Activated naive CD8-positive, alpha-beta T cell treated with anti-CD3 and anti-CD28 coated beads, Interleukin-2, amount 10 ng/mL, durations not matched to agents 7 days and 5 days (primary cell): ENCODE data around the gene OR10A3. TPM values are rescaled to one million over a fixed set of nuclear protein-coding genes. Genes with fewer than 3 reads are reported as not detected.

ENCODE experiments used
- ATAC-seq: fragments of 150-1000 bp; cut with Tn5 transposase; one replicate; pipeline ENCODE4 v1.10.0; 2021; ENCODE audit warnings: low read depth, moderate library complexity
- POLR2A ChIA-PET: fragments of 350-600 bp; sonication (Branson Sonifier 250); formaldehyde crosslinking; loops from one replicate; lab custom pipeline; 2021; ENCODE audit warnings: antibody characterized with exemption; lab: Charles Lee
- DNase-seq: peaks from one replicate; pipeline ENCODE4 v3.0.0; 2021
- H3K27ac Mint-ChIP-seq: one replicate; pipeline ENCODE4 v1.8.0; 2022; ENCODE audit warnings: mild to moderate bottlenecking, mixed read lengths
- H3K27me3 Mint-ChIP-seq: one replicate; pipeline ENCODE4 v1.8.0; 2022; ENCODE audit warnings: mild to moderate bottlenecking, moderate library complexity, mixed read lengths
- H3K36me3 Mint-ChIP-seq: one replicate; pipeline ENCODE4 v1.8.0; 2021; ENCODE audit warnings: mild to moderate bottlenecking, mixed read lengths
- H3K4me1 Mint-ChIP-seq: one replicate; pipeline ENCODE4 v1.8.0; 2021; ENCODE audit warnings: mixed read lengths
- H3K4me3 Mint-ChIP-seq: one replicate; pipeline ENCODE4 v1.8.0; 2022; ENCODE audit warnings: mild to moderate bottlenecking, moderate library complexity, mixed read lengths
- H3K9me3 Mint-ChIP-seq: one replicate; pipeline ENCODE4 v1.8.0; 2021; ENCODE audit warnings: mixed read lengths
- total RNA-seq, 2 experiments: library from RNA; stranded (reverse); gene quantifications; one replicate each; pipeline ENCODE4 v1.2.3, GENCODE V29; 2021

OR10A3 gene
- total RNA-seq, 2 experiments from 2014 or later, result not detected

GRCh38 chr11:7911011-7911410 is 30.5 kb downstream of the OR10A3 start:
- Mint-ChIP-seq H3K9me3 (no peaks in the 10 kb centered on the region), H3K36me3 (no peaks in the 10 kb centered on the region), H3K4me3 (no peak overlapping the region), H3K4me1 (peaks cover 2% of the 10 kb centered on the region), H3K27ac (no peak overlapping the region), H3K27me3 (peaks cover 18% of the 10 kb centered on the region)
- POLR2A ChIA-PET, result no interaction called here
- no peak for DNase-seq
- ATAC-seq, result no peak

- DNase-seq, result no peak
- no peak overlapping the region for H3K4me3 Mint-ChIP-seq
- no peak overlapping the region for H3K27ac Mint-ChIP-seq
- H3K9me3 Mint-ChIP-seq, result no peaks in the 10 kb centered on the region
- peaks cover 22% of the 10 kb centered on the region for H3K27me3 Mint-ChIP-seq
- H3K36me3 Mint-ChIP-seq, result no peaks in the 10 kb centered on the region
- POLR2A ChIA-PET, result no interaction called here
- ATAC-seq, result no peak
- peaks cover 2% of the 10 kb centered on the region for H3K4me1 Mint-ChIP-seq
Measured at GRCh38 chr11:7910286-7910788, 31.2 kb downstream of the OR10A3 start.

- Mint-ChIP-seq H3K27ac (no peak overlapping the region), H3K4me3 (no peak overlapping the region), H3K9me3 (no peaks in the 10 kb centered on the region), H3K27me3 (peaks cover 22% of the 10 kb centered on the region), H3K4me1 (peaks cover 2% of the 10 kb centered on the region), H3K36me3 (no peaks in the 10 kb centered on the region)
- ATAC-seq (no peak), DNase-seq (no peak)
- POLR2A ChIA-PET, result no interaction called here
Measured at GRCh38 chr11:7909585-7910285, 31.8 kb downstream of the OR10A3 start.

- POLR2A ChIA-PET, result no interaction called here
- ATAC-seq, result no peak
- peaks cover 2% of the 10 kb centered on the region for H3K4me1 Mint-ChIP-seq
- DNase-seq, result no peak
- no peaks in the 10 kb centered on the region for H3K36me3 Mint-ChIP-seq
- H3K27ac Mint-ChIP-seq, result no peak overlapping the region
- H3K27me3 Mint-ChIP-seq, result peaks cover 26% of the 10 kb centered on the region
- no peak overlapping the region for H3K4me3 Mint-ChIP-seq
- H3K9me3 Mint-ChIP-seq, result no peaks in the 10 kb centered on the region
Measured at GRCh38 chr11:7907121-7907520, 34.4 kb downstream of the OR10A3 start.

GRCh38 chr11:7906481-7906880 is 35.0 kb downstream of the OR10A3 start:
- Mint-ChIP-seq H3K4me3 (no peak overlapping the region), H3K27ac (no peak overlapping the region), H3K27me3 (peaks cover 26% of the 10 kb centered on the region), H3K9me3 (no peaks in the 10 kb centered on the region), H3K36me3 (no peaks in the 10 kb centered on the region), H3K4me1 (peaks cover 2% of the 10 kb centered on the region)
- DNase-seq (no peak), ATAC-seq (no peak)
- POLR2A ChIA-PET, result no interaction called here

GRCh38 chr11:7905961-7906429 is 35.5 kb downstream of the OR10A3 start:
- Mint-ChIP-seq H3K4me3 (no peak overlapping the region), H3K27ac (no peak overlapping the region), H3K9me3 (no peaks in the 10 kb centered on the region), H3K4me1 (peaks cover 2% of the 10 kb centered on the region), H3K36me3 (no peaks in the 10 kb centered on the region), H3K27me3 (peaks cover 27% of the 10 kb centered on the region)
- DNase-seq (no peak), ATAC-seq (no peak)
- POLR2A ChIA-PET, result no interaction called here

- Mint-ChIP-seq H3K4me1 (peaks cover 2% of the 10 kb centered on the region), H3K27me3 (peaks cover 27% of the 10 kb centered on the region), H3K36me3 (no peaks in the 10 kb centered on the region), H3K9me3 (no peaks in the 10 kb centered on the region), H3K4me3 (no peak overlapping the region), H3K27ac (no peak overlapping the region)
- DNase-seq (no peak), ATAC-seq (no peak)
- POLR2A ChIA-PET, result no interaction called here
Measured at GRCh38 chr11:7905549-7905948, 36.0 kb downstream of the OR10A3 start.

- no peak overlapping the region for H3K4me3 Mint-ChIP-seq
- DNase-seq (no peak), ATAC-seq (no peak)
- no peaks in the 10 kb centered on the region for H3K36me3 Mint-ChIP-seq
- peaks cover 2% of the 10 kb centered on the region for H3K4me1 Mint-ChIP-seq
- no peaks in the 10 kb centered on the region for H3K9me3 Mint-ChIP-seq
- POLR2A ChIA-PET, result no interaction called here
- peaks cover 24% of the 10 kb centered on the region for H3K27me3 Mint-ChIP-seq
- H3K27ac Mint-ChIP-seq, result no peak overlapping the region
Measured at GRCh38 chr11:7904917-7905316, 36.6 kb downstream of the OR10A3 start.

GRCh38 chr11:7903940-7904339 is 37.6 kb downstream of the OR10A3 start:
- peaks cover 22% of the 10 kb centered on the region for H3K27me3 Mint-ChIP-seq
- no peak overlapping the region for H3K4me3 Mint-ChIP-seq
- ATAC-seq, result no peak
- DNase-seq, result no peak
- H3K4me1 Mint-ChIP-seq, result peaks cover 2% of the 10 kb centered on the region
- no peak overlapping the region for H3K27ac Mint-ChIP-seq
- no peaks in the 10 kb centered on the region for H3K36me3 Mint-ChIP-seq
- H3K9me3 Mint-ChIP-seq, result no peaks in the 10 kb centered on the region
- POLR2A ChIA-PET, result no interaction called here

- POLR2A ChIA-PET, result no interaction called here
- Mint-ChIP-seq H3K36me3 (no peaks in the 10 kb centered on the region), H3K9me3 (no peaks in the 10 kb centered on the region), H3K27me3 (peaks cover 12% of the 10 kb centered on the region), H3K27ac (no peak overlapping the region), H3K4me1 (peaks cover 2% of the 10 kb centered on the region), H3K4me3 (no peak overlapping the region)
- ATAC-seq (no peak), DNase-seq (no peak)
Measured at GRCh38 chr11:7901319-7901854, 40.1 kb downstream of the OR10A3 start.

- POLR2A ChIA-PET, result no interaction called here
Measured at GRCh38 chr11:7900686-7901085, 40.8 kb downstream of the OR10A3 start.

GRCh38 chr11:7899418-7899817 is 42.1 kb downstream of the OR10A3 start:
- H3K36me3 Mint-ChIP-seq, result no peaks in the 10 kb centered on the region
- H3K4me1 Mint-ChIP-seq, result no peaks in the 10 kb centered on the region
- ATAC-seq (no peak), DNase-seq (no peak)
- no peak overlapping the region for H3K27ac Mint-ChIP-seq
- H3K27me3 Mint-ChIP-seq, result peaks cover 14% of the 10 kb centered on the region
- no peak overlapping the region for H3K4me3 Mint-ChIP-seq
- POLR2A ChIA-PET, result no interaction called here
- no peaks in the 10 kb centered on the region for H3K9me3 Mint-ChIP-seq

More at GRCh38 chr11:7900686-7901085, 40.8 kb downstream of the OR10A3 start:
- Mint-ChIP-seq H3K4me1 (no peaks in the 10 kb centered on the region), H3K27ac (no peak overlapping the region), H3K9me3 (no peaks in the 10 kb centered on the region), H3K27me3 (peaks cover 14% of the 10 kb centered on the region), H3K36me3 (no peaks in the 10 kb centered on the region), H3K4me3 (no peak overlapping the region)
- DNase-seq (no peak), ATAC-seq (no peak)

GRCh38 chr11:7898666-7899283 is 42.7 kb downstream of the OR10A3 start:
- Mint-ChIP-seq H3K4me1 (no peaks in the 10 kb centered on the region), H3K9me3 (no peaks in the 10 kb centered on the region), H3K36me3 (no peaks in the 10 kb centered on the region), H3K27me3 (peaks cover 14% of the 10 kb centered on the region), H3K4me3 (no peak overlapping the region), H3K27ac (no peak overlapping the region)
- POLR2A ChIA-PET, result no interaction called here
- ATAC-seq, result no peak
- DNase-seq, result no peak
